Activated CD4-positive, alpha-beta memory T cell treated with anti-CD3 and anti-CD28 coated beads for 36 hours (primary cell): ENCODE data around the gene NADSYN1. TPM values are rescaled to one million over a fixed set of nuclear protein-coding genes. Genes with fewer than 3 reads are reported as not detected.

Experiments
- CTCF ChIA-PET: fragments of 350-600 bp; sonication (Branson Sonifier 250); formaldehyde crosslinking; loops from one replicate; lab custom pipeline; 2021; ENCODE audit warnings: antibody characterized with exemption, inconsistent platforms; lab: Charles Lee
- POLR2A ChIA-PET: fragments of 350-600 bp; sonication (Branson Sonifier 250); formaldehyde crosslinking; loops from one replicate; lab custom pipeline; 2021; ENCODE audit warnings: antibody characterized with exemption; lab: Charles Lee
- DNase-seq: peaks from one replicate; pipeline ENCODE4 v3.0.0-alpha.2; 2020
- H3K27ac Mint-ChIP-seq: one replicate; pipeline ENCODE4 v1.8.0; 2021; ENCODE audit warnings: mixed read lengths
- H3K27me3 Mint-ChIP-seq: one replicate; pipeline ENCODE4 v1.8.0; 2021; ENCODE audit warnings: mixed read lengths
- H3K36me3 Mint-ChIP-seq: one replicate; pipeline ENCODE4 v1.8.0; 2021; ENCODE audit warnings: mixed read lengths
- H3K4me1 Mint-ChIP-seq: one replicate; pipeline ENCODE4 v1.8.0; 2021; ENCODE audit warnings: low read depth, mixed read lengths
- H3K4me3 Mint-ChIP-seq: one replicate; pipeline ENCODE4 v1.8.0; 2021; ENCODE audit warnings: mild to moderate bottlenecking, mixed read lengths
- H3K9me3 Mint-ChIP-seq: one replicate; pipeline ENCODE4 v1.8.0; 2021; ENCODE audit warnings: mixed read lengths
- intact Hi-C: fragments of 100-400 bp; cut with micrococcal nuclease; formaldehyde crosslinking; loops from one replicate; pipeline ENCODE4 v1.15.1; 2023
- total RNA-seq, 2 experiments: library from RNA; stranded (reverse); gene quantifications; one replicate each; pipeline ENCODE4 v1.2.3, GENCODE V29; 2021

NADSYN1 gene
- total RNA-seq, 2 experiments from 2014 or later: 85.0 to 91.9 TPM

GRCh38 chr11:71456294-71456693 lies 3.3 kb downstream of the NADSYN1 start:
- no peak overlapping the region for H3K27ac Mint-ChIP-seq
- no peak overlapping the region for H3K4me3 Mint-ChIP-seq
- ChIA-PET POLR2A (no interaction called here), CTCF (no interaction called here)
- no peaks in the 10 kb centered on the region for H3K9me3 Mint-ChIP-seq
- no peak for DNase-seq
- H3K36me3 Mint-ChIP-seq: peaks cover 38% of the 10 kb centered on the region
- intact Hi-C loops: no loop called here
- peaks cover 28% of the 10 kb centered on the region for H3K4me1 Mint-ChIP-seq
- H3K27me3 Mint-ChIP-seq: no peaks in the 10 kb centered on the region

GRCh38 chr11:71456831-71457230 lies 3.8 kb downstream of the NADSYN1 start:
- DNase-seq: no peak

GRCh38 chr11:71458146-71459070 lies 5.4 kb downstream of the NADSYN1 start:
- peaks cover 54% of the 10 kb centered on the region for H3K36me3 Mint-ChIP-seq
- POLR2A ChIA-PET: no interaction called here
- H3K27ac Mint-ChIP-seq: no peak overlapping the region
- H3K9me3 Mint-ChIP-seq: no peaks in the 10 kb centered on the region
- H3K27me3 Mint-ChIP-seq: no peaks in the 10 kb centered on the region
- CTCF ChIA-PET: no interaction called here
- H3K4me1 Mint-ChIP-seq: peaks cover 14% of the 10 kb centered on the region
- DNase-seq: no peak
- H3K4me3 Mint-ChIP-seq: no peak overlapping the region
- intact Hi-C loops: no loop called here

More at GRCh38 chr11:71456831-71457230, 3.8 kb downstream of the NADSYN1 start:
- no peaks in the 10 kb centered on the region for H3K27me3 Mint-ChIP-seq
- H3K4me1 Mint-ChIP-seq: peaks cover 22% of the 10 kb centered on the region
- no peaks in the 10 kb centered on the region for H3K9me3 Mint-ChIP-seq
- ChIA-PET POLR2A (no interaction called here), CTCF (no interaction called here)
- no peak overlapping the region for H3K27ac Mint-ChIP-seq
- H3K4me3 Mint-ChIP-seq: no peak overlapping the region
- intact Hi-C loops: no loop called here
- H3K36me3 Mint-ChIP-seq: peaks cover 42% of the 10 kb centered on the region

- CTCF ChIA-PET: no interaction called here
- intact Hi-C loops: no loop called here
- DNase-seq: no peak
- H3K4me1 Mint-ChIP-seq: peaks cover 8% of the 10 kb centered on the region
- no peaks in the 10 kb centered on the region for H3K27me3 Mint-ChIP-seq
- POLR2A ChIA-PET: no interaction called here
- H3K4me3 Mint-ChIP-seq: no peak overlapping the region
- H3K27ac Mint-ChIP-seq: no peak overlapping the region
- H3K36me3 Mint-ChIP-seq: peaks cover 62% of the 10 kb centered on the region
- H3K9me3 Mint-ChIP-seq: no peaks in the 10 kb centered on the region
Observed at GRCh38 chr11:71459076-71459766, 6.2 kb downstream of the NADSYN1 start.

GRCh38 chr11:71459767-71460320 lies 6.8 kb downstream of the NADSYN1 start:
- ChIA-PET CTCF (no interaction called here), POLR2A (no interaction called here)
- no peaks in the 10 kb centered on the region for H3K27me3 Mint-ChIP-seq
- H3K4me3 Mint-ChIP-seq: no peak overlapping the region
- DNase-seq: no peak
- H3K36me3 Mint-ChIP-seq: peaks cover 59% of the 10 kb centered on the region
- intact Hi-C loops: no loop called here
- H3K27ac Mint-ChIP-seq: no peak overlapping the region
- H3K4me1 Mint-ChIP-seq: peaks cover 3% of the 10 kb centered on the region
- no peaks in the 10 kb centered on the region for H3K9me3 Mint-ChIP-seq

GRCh38 chr11:71461696-71462095 lies 8.7 kb downstream of the NADSYN1 start:
- H3K4me3 Mint-ChIP-seq: no peak overlapping the region
- intact Hi-C loops: no loop called here
- H3K27me3 Mint-ChIP-seq: no peaks in the 10 kb centered on the region
- CTCF ChIA-PET: no interaction called here
- no peak for DNase-seq
- POLR2A ChIA-PET: no interaction called here
- H3K27ac Mint-ChIP-seq: no peak overlapping the region
- H3K9me3 Mint-ChIP-seq: no peaks in the 10 kb centered on the region
- H3K36me3 Mint-ChIP-seq: peaks cover 49% of the 10 kb centered on the region
- H3K4me1 Mint-ChIP-seq: peaks cover 1% of the 10 kb centered on the region

- Mint-ChIP-seq H3K4me1 (peaks cover 1% of the 10 kb centered on the region), H3K27ac (no peak overlapping the region), H3K36me3 (peaks cover 60% of the 10 kb centered on the region), H3K4me3 (no peak overlapping the region), H3K9me3 (no peaks in the 10 kb centered on the region), H3K27me3 (no peaks in the 10 kb centered on the region)
- CTCF ChIA-PET: no interaction called here
- DNase-seq: no peak
- POLR2A ChIA-PET: no interaction called here
- intact Hi-C loops: no loop called here
Observed at GRCh38 chr11:71462726-71463125, 9.7 kb downstream of the NADSYN1 start.

GRCh38 chr11:71463331-71464211 lies 10.6 kb downstream of the NADSYN1 start:
- Mint-ChIP-seq H3K36me3 (peaks cover 64% of the 10 kb centered on the region), H3K9me3 (no peaks in the 10 kb centered on the region), H3K27me3 (no peaks in the 10 kb centered on the region), H3K27ac (no peak overlapping the region), H3K4me3 (no peak overlapping the region), H3K4me1 (peaks cover 1% of the 10 kb centered on the region)
- intact Hi-C loops: no loop called here
- POLR2A ChIA-PET: no interaction called here
- CTCF ChIA-PET: no interaction called here
- no peak for DNase-seq

GRCh38 chr11:71465054-71465453 lies 12.1 kb downstream of the NADSYN1 start:
- Mint-ChIP-seq H3K27me3 (no peaks in the 10 kb centered on the region), H3K4me3 (no peak overlapping the region), H3K4me1 (peaks cover under 1% of the 10 kb centered on the region), H3K27ac (no peak overlapping the region), H3K9me3 (no peaks in the 10 kb centered on the region), H3K36me3 (peaks cover 62% of the 10 kb centered on the region)
- no peak for DNase-seq
- ChIA-PET POLR2A (no interaction called here), CTCF (no interaction called here)
- intact Hi-C loops: no loop called here

- Mint-ChIP-seq H3K27me3 (no peaks in the 10 kb centered on the region), H3K4me3 (no peak overlapping the region), H3K4me1 (no peaks in the 10 kb centered on the region), H3K9me3 (no peaks in the 10 kb centered on the region), H3K27ac (no peak overlapping the region), H3K36me3 (peaks cover 52% of the 10 kb centered on the region)
- ChIA-PET CTCF (no interaction called here), POLR2A (no interaction called here)
- intact Hi-C loops: no loop called here
- DNase-seq: no peak
Observed at GRCh38 chr11:71466358-71466757, 13.4 kb downstream of the NADSYN1 start.

GRCh38 chr11:71467164-71467563 lies 14.2 kb downstream of the NADSYN1 start:
- CTCF ChIA-PET: no interaction called here
- intact Hi-C loops: no loop called here
- Mint-ChIP-seq H3K4me3 (no peak overlapping the region), H3K9me3 (no peaks in the 10 kb centered on the region), H3K27me3 (no peaks in the 10 kb centered on the region), H3K27ac (no peak overlapping the region), H3K4me1 (no peaks in the 10 kb centered on the region), H3K36me3 (peaks cover 50% of the 10 kb centered on the region)
- POLR2A ChIA-PET: no interaction called here
- no peak for DNase-seq

GRCh38 chr11:71470946-71471345 lies 17.9 kb downstream of the NADSYN1 start:
- POLR2A ChIA-PET: no interaction called here
- no peaks in the 10 kb centered on the region for H3K27me3 Mint-ChIP-seq
- intact Hi-C loops: no loop called here
- DNase-seq: no peak
- H3K27ac Mint-ChIP-seq: no peak overlapping the region
- CTCF ChIA-PET: no interaction called here
- H3K36me3 Mint-ChIP-seq: peaks cover 44% of the 10 kb centered on the region
- H3K4me1 Mint-ChIP-seq: no peaks in the 10 kb centered on the region
- no peak overlapping the region for H3K4me3 Mint-ChIP-seq
- H3K9me3 Mint-ChIP-seq: no peaks in the 10 kb centered on the region
